DOHH2 (cell line): ENCODE measurements around the gene TBR1.

ENCODE experiments used
- H3F3A ChIP-seq: fragments of 200-600 bp; sonication (generic), shearing (Covaris generic); 2 replicates; pipeline ENCODE4 v1.6.0; 2016; ENCODE audit warnings: antibody characterized with exemption, mild to moderate bottlenecking; ENCODE audit not compliant: control insufficient read depth, insufficient read depth
- H3K27ac ChIP-seq: fragments of 200-600 bp; sonication (generic); 2 replicates; pipeline ENCODE4 v1.5.1; 2014; ENCODE audit warnings: low read depth, mild to moderate bottlenecking, low read length, moderate library complexity
- H3K27me3 ChIP-seq: fragments of 200-600 bp; sonication (generic); 2 replicates; pipeline ENCODE4 v1.6.1; 2014; ENCODE audit warnings: mild to moderate bottlenecking, low read length, mixed read lengths; ENCODE audit not compliant: control insufficient read depth
- H3K36me3 ChIP-seq: fragments of 200-600 bp; sonication (generic); 2 replicates; pipeline ENCODE4 v1.6.1; 2014; ENCODE audit warnings: mild to moderate bottlenecking, low read length, moderate library complexity, mixed read lengths; ENCODE audit not compliant: control insufficient read depth
- H3K4me1 ChIP-seq: fragments of 200-600 bp; sonication (generic); 2 replicates; pipeline ENCODE4 v1.6.1; 2014; ENCODE audit warnings: mild to moderate bottlenecking, low read length, mixed read lengths; ENCODE audit not compliant: control insufficient read depth
- H3K4me2 ChIP-seq: fragments of 200-600 bp; sonication (generic); 2 replicates; pipeline ENCODE4 v1.6.0; 2014; ENCODE audit warnings: mild to moderate bottlenecking, low read length, moderate library complexity
- H3K4me3 ChIP-seq: fragments of 200-600 bp; sonication (generic); 2 replicates; pipeline ENCODE4 v1.5.1; 2014; ENCODE audit warnings: mild to moderate bottlenecking, low read length, mixed read lengths
- H3K79me2 ChIP-seq: fragments of 200-600 bp; sonication (generic); 2 replicates; pipeline ENCODE4 v1.6.1; 2014; ENCODE audit warnings: mild to moderate bottlenecking, low read length, mixed read lengths; ENCODE audit not compliant: control insufficient read depth
- H3K9me2 ChIP-seq: fragments of 200-600 bp; sonication (generic); replicated peaks from 2 replicates; pipeline ENCODE4 v1.6.1; 2014; ENCODE audit warnings: mild to moderate bottlenecking, low read length, mixed read lengths; ENCODE audit not compliant: control insufficient read depth
- H3K9me3 ChIP-seq: fragments of 200-600 bp; sonication (generic); 2 replicates; pipeline ENCODE4 v1.6.1; 2014; ENCODE audit warnings: antibody characterized with exemption, low read length, mixed read lengths; ENCODE audit not compliant: control insufficient read depth, insufficient read depth
- H4K20me1 ChIP-seq: fragments of 200-600 bp; sonication (generic); 2 replicates; pipeline ENCODE4 v1.6.0; 2014; ENCODE audit warnings: low read depth, mild to moderate bottlenecking, antibody characterized with exemption, low read length, moderate library complexity; ENCODE audit not compliant: control insufficient read depth, insufficient read depth
- CTCF ChIP-seq: fragments of 200-600 bp; sonication (generic); IDR thresholded peaks from one replicate; pipeline ENCODE4 v1.5.1; 2014; ENCODE audit warnings: antibody characterized with exemption, mild to moderate bottlenecking, low read depth, low read length; ENCODE audit not compliant: poor library complexity, severe bottlenecking
- EZH2phosphoT487 ChIP-seq: fragments of 200-600 bp; sonication (generic); IDR thresholded peaks from 2 replicates; pipeline ENCODE4 v1.6.1; 2017; ENCODE audit warnings: borderline replicate concordance, mild to moderate bottlenecking, antibody characterized with exemption, low read length, moderate library complexity, mixed read lengths

TBR1 gene

DNA sequence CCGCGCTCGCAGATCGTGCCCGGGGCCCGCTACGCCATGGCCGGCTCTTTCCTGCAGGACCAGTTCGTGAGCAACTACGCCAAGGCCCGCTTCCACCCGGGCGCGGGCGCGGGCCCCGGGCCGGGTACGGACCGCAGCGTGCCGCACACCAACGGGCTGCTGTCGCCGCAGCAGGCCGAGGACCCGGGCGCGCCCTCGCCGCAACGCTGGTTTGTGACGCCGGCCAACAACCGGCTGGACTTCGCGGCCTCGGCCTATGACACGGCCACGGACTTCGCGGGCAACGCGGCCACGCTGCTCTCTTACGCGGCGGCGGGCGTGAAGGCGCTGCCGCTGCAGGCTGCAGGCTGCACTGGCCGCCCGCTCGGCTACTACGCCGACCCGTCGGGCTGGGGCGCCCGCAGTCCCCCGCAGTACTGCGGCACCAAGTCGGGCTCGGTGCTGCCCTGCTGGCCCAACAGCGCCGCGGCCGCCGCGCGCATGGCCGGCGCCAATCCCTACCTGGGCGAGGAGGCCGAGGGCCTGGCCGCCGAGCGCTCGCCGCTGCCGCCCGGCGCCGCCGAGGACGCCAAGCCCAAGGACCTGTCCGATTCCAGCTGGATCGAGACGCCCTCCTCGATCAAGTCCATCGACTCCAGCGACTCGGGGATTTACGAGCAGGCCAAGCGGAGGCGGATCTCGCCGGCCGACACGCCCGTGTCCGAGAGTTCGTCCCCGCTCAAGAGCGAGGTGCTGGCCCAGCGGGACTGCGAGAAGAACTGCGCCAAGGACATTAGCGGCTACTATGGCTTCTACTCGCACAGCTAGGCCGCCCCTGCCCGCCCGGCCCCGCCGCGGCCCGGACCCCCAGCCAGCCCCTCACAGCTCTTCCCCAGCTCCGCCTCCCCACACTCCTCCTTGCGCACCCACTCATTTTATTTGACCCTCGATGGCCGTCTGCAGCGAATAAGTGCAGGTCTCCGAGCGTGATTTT is 7.6 kb downstream of the TBR1 start:
- H3K27ac ChIP-seq: no peak overlapping the region
- H4K20me1 ChIP-seq: no peaks in the 10 kb centered on the region
- H3K79me2 ChIP-seq: no peaks in the 10 kb centered on the region
- no peak overlapping the region for H3K4me3 ChIP-seq
- 0 out of 2 replicates have a peak, but pooled peaks cover under 1% of the 10 kb centered on the region for H3K4me1 ChIP-seq
- peaks cover 7% of the 10 kb centered on the region; the same call in 1 of the 2 replicates for H3K9me3 ChIP-seq
- H3K27me3 ChIP-seq: peaks cover 16% of the 10 kb centered on the region
- no peak overlapping the region for H3K4me2 ChIP-seq
- H3F3A ChIP-seq: no peaks in the 10 kb centered on the region
- no peaks in the 10 kb centered on the region for H3K9me2 ChIP-seq
- no peaks in the 10 kb centered on the region for H3K36me3 ChIP-seq
- TF ChIP-seq CTCF (no peak), EZH2phosphoT487 (no peak)

- H3K9me3 ChIP-seq: peaks cover 7% of the 10 kb centered on the region; the same call in 1 of the 2 replicates
- no peak overlapping the region for H3K4me2 ChIP-seq
- H3K27ac ChIP-seq: no peak overlapping the region
- no peak overlapping the region for H3K4me3 ChIP-seq
- H3K27me3 ChIP-seq: peaks cover 9% of the 10 kb centered on the region
- H3K79me2 ChIP-seq: no peaks in the 10 kb centered on the region
- no peaks in the 10 kb centered on the region for H4K20me1 ChIP-seq
- H3K36me3 ChIP-seq: no peaks in the 10 kb centered on the region
- no peak for TF ChIP-seq CTCF
- TF ChIP-seq EZH2phosphoT487: no peak
- no peaks in the 10 kb centered on the region for H3K4me1 ChIP-seq
- H3F3A ChIP-seq: no peaks in the 10 kb centered on the region
- no peaks in the 10 kb centered on the region for H3K9me2 ChIP-seq
These were observed 8.3 kb downstream of the TBR1 start for GRCh38 chr2:161424394-161424769.

DNA sequence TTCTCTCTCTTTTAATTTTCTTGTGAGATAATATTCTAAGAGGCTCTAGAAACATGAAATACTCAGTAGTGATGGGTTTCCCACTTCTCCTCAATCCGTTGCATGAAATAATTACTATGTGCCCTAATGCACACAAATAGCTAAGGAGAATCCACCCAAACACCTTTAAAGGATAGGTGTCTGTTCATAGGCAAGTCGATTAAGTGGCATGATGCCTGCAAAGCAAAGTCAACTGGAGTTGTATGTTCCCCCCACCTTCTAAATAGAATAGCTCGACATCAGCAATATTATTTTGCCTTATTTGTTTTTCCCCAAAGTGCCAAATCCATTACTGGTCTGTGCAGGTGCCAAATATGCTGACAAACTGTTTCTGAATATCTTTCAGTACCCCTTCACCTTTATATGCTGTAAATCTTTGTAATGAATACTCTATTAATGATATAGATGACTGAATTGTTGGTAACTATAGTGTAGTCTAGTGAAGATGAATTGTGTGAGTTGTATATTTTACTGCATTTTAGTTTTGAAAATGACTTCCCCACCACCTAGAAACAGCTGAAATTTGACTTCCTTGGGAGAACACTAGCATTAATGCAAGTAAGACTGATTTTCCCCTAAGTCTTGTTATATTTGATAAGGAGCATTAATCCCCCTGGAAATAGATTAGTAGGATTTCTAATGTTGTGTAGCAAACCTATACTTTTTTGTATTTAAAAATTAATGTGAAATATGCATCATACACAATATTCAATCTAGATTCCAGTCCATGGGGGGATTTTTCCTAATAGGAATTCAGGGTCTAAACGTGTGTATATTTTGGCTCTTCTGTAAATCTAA is 9.0 kb downstream of the TBR1 start:
- Histone ChIP-seq H3K27ac (no peak overlapping the region), H4K20me1 (no peaks in the 10 kb centered on the region), H3K4me1 (no peaks in the 10 kb centered on the region), H3K4me2 (no peak overlapping the region), H3K4me3 (no peak overlapping the region), H3F3A (no peaks in the 10 kb centered on the region), H3K27me3 (peaks cover 3% of the 10 kb centered on the region), H3K9me3 (peaks cover 7% of the 10 kb centered on the region; the same call in 1 of the 2 replicates), H3K36me3 (no peaks in the 10 kb centered on the region), H3K79me2 (no peaks in the 10 kb centered on the region), H3K9me2 (no peaks in the 10 kb centered on the region)
- TF ChIP-seq EZH2phosphoT487: no peak
- no peak for TF ChIP-seq CTCF
